Stomach (tissue), 4 donors: ENCODE measurements around the gene SVIL.

Experiments
- POLR2A ChIP-seq, 4 donors: fragments of 450-650 bp; IDR thresholded peaks; one replicate each; pipeline ENCODE4 v1.6.1; 2016; ENCODE audit warnings: antibody characterized with exemption in 4 of 4, control low read depth in 2 of 4, mild to moderate bottlenecking in 1 of 4, moderate library complexity in 1 of 4
- TF ChIP-seq, protein P1 (sequence below), 7 experiments: fragments of 450-650 bp in 4 of 7; fragments of 200-600 bp in 3 of 7; sonication (generic) in 3 of 7; IDR thresholded peaks; one replicate each; pipeline ENCODE4 v1.5.1; 2016 to 2019; ENCODE audit warnings: antibody characterized with exemption in 7 of 7, control low read depth in 2 of 7, mild to moderate bottlenecking in 1 of 7

DNA sequence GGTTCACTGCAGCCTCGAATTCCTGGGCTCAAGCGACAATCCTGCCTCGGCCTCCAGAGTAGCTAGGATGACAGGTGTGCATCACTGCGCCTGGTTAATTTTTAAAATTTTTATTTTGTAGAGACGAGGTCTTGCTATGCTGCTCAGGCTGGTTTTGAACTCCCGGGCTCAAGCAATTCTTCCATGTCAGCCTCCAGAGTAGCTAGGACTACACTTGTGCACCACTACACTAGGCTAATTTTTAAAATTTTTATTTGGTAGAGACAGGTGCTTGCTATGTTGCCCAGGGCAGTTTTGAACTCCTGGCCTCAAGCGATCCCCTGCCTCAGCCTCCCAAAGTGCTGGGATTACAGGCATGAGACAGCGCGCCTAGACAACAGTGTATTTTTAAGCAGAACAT lies 120.5 kb downstream of the SVIL start:
- TF ChIP-seq POLR2A (IDR thresholded peaks at IDR 0.05) = no peak
- TF ChIP-seq, protein P1, sequence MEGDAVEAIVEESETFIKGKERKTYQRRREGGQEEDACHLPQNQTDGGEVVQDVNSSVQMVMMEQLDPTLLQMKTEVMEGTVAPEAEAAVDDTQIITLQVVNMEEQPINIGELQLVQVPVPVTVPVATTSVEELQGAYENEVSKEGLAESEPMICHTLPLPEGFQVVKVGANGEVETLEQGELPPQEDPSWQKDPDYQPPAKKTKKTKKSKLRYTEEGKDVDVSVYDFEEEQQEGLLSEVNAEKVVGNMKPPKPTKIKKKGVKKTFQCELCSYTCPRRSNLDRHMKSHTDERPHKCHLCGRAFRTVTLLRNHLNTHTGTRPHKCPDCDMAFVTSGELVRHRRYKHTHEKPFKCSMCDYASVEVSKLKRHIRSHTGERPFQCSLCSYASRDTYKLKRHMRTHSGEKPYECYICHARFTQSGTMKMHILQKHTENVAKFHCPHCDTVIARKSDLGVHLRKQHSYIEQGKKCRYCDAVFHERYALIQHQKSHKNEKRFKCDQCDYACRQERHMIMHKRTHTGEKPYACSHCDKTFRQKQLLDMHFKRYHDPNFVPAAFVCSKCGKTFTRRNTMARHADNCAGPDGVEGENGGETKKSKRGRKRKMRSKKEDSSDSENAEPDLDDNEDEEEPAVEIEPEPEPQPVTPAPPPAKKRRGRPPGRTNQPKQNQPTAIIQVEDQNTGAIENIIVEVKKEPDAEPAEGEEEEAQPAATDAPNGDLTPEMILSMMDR (IDR thresholded peaks at IDR 0.05) = no peak
